HG03135 (cell line): ENCODE data around the gene BLOC1S4.
"Not testable (repeated sequence)": the region's sequence is repeated elsewhere in the genome, so short reads cannot be mapped to it uniquely, and the experiment has no call there.

Experiments
- ATAC-seq: cut with Tn5 transposase; IDR thresholded peaks from one replicate; pipeline ENCODE4 v1.9.1; 2021; ENCODE audit warnings: mild to moderate bottlenecking, moderate library complexity; ENCODE audit not compliant: unreplicated experiment

The BLOC1S4 gene

DNA sequence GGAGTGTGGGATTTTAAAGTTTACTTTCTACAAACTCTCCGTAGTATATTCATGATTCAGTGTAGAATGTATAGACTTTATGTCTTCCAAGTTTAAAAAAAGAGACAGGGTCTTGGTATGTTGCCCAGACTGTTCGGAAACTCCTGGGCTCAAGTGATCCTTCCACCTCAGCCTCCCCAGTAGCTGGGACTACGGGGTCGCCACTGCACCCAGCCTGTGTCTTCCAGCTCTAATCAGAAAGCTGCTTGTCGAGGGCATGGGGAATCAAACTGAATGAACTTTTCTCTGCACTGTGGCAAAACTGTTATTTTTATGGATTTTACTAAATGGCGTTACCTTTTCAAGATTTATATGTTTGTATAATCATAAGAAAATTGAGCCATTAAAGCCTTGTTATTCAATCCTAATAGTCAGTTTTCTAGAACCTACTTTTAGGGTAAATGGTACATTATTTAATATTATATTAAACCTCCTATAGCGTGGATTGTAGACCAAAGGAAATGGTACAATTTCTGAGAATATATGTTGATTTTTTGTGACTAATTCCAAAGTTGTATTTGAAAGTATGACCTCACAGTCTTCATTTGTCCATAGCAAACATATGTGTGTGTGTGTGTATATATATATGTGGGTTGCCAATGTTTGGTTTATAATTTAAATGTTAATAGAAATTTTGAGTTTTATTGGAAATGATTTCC is 1.1 kb downstream of the BLOC1S4 start:
- no peak for ATAC-seq

- ATAC-seq: no peak
Observed at GRCh38 chr4:6718932-6719610, 3.1 kb downstream of the BLOC1S4 start.

- ATAC-seq: no peak
Observed at GRCh38 chr4:6719611-6720179, 3.7 kb downstream of the BLOC1S4 start.

- no peak for ATAC-seq
Observed at GRCh38 chr4:6720202-6720699, 4.3 kb downstream of the BLOC1S4 start.

- ATAC-seq: no peak
Observed at GRCh38 chr4:6721121-6721520, 5.1 kb downstream of the BLOC1S4 start.

DNA sequence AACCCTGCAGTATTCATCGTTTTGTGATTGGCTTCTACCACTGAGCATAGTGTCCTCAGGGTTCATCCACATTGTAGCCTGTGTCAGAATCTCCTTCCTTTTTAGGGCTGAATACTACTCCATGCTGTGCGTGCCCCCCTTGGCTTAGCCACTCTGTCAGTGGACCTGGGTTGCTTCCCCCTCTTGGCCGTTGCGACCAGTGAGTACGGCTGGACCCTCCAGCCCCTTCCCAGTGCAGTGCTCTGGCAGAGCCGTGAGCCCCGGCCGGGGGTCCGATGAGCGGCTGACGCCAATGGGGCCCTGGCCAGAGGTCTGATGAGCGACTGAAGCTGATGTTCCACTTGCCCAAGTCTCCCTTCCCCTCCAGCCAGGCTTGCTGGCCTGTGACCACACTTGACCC is 6.9 kb downstream of the BLOC1S4 start:
- no peak for ATAC-seq

GRCh38 chr4:6723851-6724250 is 7.9 kb downstream of the BLOC1S4 start:
- ATAC-seq: no peak

DNA sequence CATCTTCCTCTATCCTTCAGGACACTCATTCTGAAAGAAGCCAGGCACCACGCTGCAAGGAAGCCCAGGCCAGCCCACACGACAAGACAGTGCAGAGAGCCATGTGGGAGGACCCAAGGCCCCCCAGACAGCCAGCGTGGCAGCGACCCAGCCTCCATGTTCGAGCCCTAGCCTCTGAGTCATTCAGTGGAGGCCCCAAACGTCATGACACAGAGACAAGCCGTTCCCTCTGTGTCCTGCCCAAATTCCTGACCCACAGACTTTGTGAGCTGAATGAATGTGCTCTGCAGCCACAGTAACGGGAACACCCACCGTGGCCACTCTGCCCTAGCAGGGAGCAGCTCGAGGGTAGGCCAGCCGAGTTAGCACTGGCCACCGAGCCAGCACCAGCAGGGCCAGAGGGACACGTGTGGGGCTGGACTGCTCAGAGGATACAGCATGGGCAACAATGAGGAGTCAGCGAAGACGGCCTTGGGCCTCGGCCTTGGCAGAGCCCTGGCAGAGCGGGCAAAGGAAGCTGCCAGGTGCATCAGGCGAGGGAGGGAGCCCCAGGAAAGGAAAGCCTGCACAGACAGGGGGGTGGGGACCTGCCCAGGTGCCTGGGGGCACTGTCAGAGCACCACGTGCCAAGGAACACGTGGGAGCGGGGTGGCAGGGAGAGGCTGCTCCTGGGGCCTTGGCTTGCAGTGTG is 8.6 kb downstream of the BLOC1S4 start:
- ATAC-seq: no peak

DNA sequence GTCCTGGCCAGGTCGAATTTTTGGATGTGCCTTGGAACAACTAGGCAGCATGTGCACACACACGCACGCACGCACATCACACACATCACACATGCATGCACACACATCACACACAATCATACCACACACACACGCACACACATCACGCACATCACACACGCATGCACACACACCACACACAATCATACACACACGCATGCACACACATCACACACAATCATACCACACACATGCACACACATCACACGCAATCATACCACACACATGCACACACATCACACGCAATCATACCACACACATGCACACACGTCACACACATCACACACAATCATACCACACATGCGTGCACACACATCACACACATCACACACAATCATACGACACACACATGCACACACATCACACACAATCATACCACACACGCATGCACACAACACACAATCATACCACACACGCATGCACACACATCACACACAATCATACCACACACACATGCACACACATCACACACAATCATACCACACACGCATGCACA is 9.5 kb downstream of the BLOC1S4 start:
- ATAC-seq: not testable (repeated sequence)

GRCh38 chr4:6727081-6727942 is 11.3 kb downstream of the BLOC1S4 start:
- no peak for ATAC-seq

GRCh38 chr4:6727943-6728250 is 11.9 kb downstream of the BLOC1S4 start:
- no peak for ATAC-seq

GRCh38 chr4:6728320-6729029 is 12.5 kb downstream of the BLOC1S4 start:
- no peak for ATAC-seq

DNA sequence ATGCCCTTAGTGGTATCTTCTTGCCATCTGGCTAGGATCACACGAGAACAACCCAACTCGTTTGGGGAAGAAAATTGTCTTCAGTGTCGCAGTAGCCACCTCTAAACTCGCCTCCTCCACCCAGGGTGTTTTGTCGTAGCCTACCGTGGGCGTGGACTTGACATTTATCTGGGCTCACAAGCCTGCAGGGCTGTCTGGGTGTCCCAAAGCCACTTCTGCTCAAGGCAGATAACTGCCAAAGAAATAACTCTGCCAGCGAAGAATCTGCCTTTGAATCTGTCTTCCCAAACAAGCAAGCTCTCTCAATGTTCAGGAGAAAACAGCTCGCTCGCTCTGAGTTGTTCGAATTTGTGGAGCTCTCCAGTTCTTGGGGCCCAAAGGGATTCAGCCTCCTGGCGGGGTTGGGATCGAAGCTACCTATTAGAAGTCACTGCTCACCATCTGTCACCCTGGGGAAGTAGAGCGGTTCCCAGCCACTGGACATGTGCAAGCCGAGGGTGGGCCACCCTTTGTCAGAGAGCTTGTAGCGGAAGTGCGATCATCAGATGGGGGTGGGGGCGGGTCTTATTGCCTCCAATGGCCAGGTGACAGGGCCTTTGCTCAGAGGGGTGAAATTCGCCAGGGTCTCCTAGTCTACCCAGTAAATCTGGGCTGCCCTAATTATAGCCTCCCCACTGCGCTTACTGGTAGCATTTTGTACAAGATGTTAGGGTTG is 14.8 kb downstream of the BLOC1S4 start:
- ATAC-seq: no peak

DNA sequence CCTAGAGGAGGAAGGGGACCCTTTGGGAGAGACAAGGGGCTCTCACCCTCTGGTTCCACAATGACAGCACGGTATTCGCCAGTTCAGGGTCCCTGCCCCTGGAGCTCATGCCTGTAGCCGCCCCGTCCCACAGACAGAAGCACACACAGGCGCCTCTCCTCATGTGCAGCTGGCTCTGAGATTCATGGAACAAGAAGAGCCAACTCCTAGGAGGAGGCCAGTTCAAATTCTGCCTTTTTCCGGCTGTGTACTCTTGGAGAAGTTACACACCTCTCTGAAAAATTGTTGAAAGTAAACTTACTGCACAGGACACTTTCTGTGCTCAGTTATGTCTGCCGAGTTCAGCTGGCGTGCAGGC is 15.3 kb downstream of the BLOC1S4 start:
- ATAC-seq: no peak

- ATAC-seq: no peak
Observed at GRCh38 chr4:6731780-6732179, 15.8 kb downstream of the BLOC1S4 start.

GRCh38 chr4:6732441-6733357 is 16.7 kb downstream of the BLOC1S4 start:
- ATAC-seq: no peak

GRCh38 chr4:6733358-6734164 is 17.6 kb downstream of the BLOC1S4 start:
- ATAC-seq: no peak
